CD4-positive, alpha-beta T cell treated with Interferon gamma for 1 hour (primary cell): ENCODE results near the gene GAS1.

Source experiments
- DNase-seq: peaks from one replicate; pipeline ENCODE4 v3.0.0-alpha.2; 2020

GAS1 gene

DNA sequence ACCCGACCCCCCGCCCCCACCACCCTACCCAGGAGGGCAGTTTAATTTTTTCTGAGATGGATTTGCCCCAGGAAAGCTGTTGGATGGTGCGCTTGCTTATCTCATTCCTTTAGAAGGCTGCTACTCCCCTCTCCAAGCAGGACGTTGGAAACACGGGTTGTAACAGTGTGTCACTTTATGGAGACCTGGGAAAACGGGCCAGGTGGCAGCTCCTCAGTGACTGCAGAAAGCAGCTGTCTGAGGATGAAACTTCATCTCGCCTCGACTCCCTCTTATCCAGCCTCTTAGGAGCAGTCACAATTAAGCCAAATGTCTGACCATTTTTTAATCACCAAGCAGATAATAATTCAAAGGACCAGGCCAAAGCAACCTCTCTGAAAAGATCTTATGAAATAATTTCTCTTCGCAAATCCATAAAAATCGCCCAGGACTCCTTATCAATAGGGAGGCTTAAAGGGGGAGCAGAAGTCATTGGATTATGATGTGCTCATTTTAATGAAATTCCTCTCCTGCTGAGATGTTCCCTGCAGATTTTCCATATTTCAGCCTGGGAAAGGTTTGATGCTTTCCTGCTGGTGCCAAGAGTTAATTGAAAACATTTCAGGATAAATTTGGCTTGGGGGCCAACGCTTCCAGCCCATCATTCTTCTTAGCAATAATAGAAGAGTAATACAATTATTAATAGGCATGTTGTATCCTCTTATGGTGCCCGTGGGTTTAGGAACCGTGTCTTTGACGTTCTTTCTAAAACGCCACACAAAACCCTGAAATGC, 26.0 kb downstream of the GAS1 start:
- no peak for DNase-seq

DNA sequence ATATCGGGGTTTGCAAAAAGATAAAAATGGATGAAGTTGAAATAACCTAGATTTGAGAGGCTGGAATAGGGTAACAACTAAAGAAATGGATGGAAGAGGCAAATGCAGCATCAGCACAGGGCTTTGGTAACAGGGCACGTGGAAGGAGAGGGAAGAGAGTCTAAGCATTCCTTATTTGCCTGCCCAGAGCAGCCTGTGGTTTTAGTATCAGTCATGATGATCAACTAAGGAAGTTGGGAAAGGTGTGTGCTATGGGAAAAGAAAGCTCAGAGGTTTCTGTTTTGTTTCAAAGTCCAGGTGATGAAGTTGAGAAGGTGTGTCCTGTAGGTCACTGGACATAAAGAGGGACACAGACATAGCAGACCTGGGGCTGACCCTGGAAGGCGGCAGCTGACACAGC, 28.8 kb downstream of the GAS1 start:
- no peak for DNase-seq

- no peak for DNase-seq
These were observed 35.1 kb downstream of the GAS1 start for GRCh38 chr9:86912210-86912609.

DNA sequence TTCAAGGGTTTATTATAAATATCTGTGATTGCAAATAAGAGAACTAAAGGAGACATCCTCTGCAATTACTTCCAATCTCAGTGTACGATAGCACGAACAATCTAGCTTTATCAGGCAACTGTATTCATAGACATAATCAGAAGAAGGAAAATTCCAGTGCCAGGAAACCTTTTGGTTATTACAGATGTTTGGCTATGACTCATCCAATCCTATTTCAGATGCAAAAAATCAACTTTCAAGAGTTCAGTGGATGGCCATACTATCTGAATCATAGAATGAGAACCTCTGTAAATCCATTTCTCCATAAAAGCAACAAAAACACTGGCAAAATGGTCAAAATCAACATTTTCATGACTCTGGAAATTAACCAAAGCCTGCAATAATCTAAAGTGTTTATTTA, 37.9 kb downstream of the GAS1 start:
- DNase-seq: no peak

- DNase-seq: no peak
These were observed 39.0 kb downstream of the GAS1 start for GRCh38 chr9:86908261-86908660.

- no peak for DNase-seq
These were observed 40.0 kb downstream of the GAS1 start for GRCh38 chr9:86907346-86907745.

GRCh38 chr9:86903734-86904085, 43.6 kb downstream of the GAS1 start:
- no peak for DNase-seq

DNA sequence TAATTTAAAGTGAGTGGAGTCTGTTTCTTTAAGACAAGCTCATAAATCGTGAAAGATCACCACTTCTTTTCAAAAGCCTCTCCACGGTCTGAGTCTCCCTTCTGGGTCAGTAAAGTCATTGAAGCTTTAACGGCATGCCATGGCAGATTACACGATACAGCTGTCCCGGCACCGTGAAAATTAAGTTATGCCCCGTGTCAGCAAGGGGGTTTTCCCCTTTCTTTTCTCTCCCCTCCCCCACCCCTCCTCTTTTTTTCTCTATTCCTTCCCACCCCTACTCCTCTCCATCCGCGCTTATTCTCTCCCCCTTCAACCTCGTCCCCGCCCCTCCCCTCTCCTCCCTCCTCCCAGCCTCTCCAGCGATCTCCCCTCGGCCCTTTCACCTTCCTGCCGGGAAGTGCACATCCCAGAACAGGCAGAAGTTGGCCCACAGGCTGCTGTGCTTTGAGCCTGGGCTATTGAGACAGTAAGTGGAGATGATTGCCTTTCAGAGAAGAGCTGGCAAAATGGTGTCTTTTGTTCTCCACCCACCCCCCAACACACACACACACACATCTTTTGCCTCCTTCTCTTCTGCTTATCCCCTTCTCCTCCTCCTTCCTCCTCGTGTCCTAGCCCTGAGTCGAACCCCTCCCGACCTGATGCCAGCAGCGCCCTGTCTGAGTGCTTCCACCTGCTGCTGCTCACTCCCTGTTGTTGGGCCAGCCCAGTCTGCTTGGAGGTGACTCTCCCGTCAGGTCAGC, 44.1 kb downstream of the GAS1 start:
- no peak for DNase-seq

DNA sequence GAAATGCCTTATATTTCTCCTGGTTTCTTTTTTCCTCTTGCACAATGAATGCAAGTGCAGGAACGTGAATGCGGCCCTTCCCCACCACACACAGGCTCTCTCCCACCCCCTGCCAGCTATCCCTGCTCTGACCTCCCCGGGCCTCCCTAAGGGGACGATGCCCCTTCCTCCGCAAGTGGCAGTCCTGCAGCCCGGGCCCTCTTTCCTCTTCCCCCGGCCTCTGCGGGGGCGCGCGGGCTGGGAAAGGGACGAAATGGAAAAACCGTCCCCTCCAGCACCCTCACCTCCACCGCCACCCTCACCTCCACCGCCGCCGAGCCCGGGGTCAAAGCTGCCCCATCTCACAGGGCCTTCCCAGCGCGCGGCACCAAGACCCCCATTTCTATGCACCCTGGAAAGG, 44.7 kb downstream of the GAS1 start:
- no peak for DNase-seq

GRCh38 chr9:86902176-86902575, 45.1 kb downstream of the GAS1 start:
- no peak for DNase-seq

GRCh38 chr9:86901511-86901910, 45.8 kb downstream of the GAS1 start:
- DNase-seq: no peak
